GM12874 (cell line): ENCODE results near the gene CEBPE.

Experiments
- CTCF ChIP-seq: IDR thresholded peaks from 2 replicates; pipeline ENCODE4 v1.5.1; 2011; ENCODE audit warnings: low read depth, mild to moderate bottlenecking, control low read depth, low read length, moderate library complexity; ENCODE audit not compliant: insufficient read depth

The CEBPE gene

GRCh38 chr14:23094666-23095195 lies 24.3 kb downstream of the CEBPE start, which contains the start of gene ACIN1:
Gene ACIN1, minus strand, starts transcription at chr14:23095136. Its CDS starts 24 bp downstream, at chr14:23095112.
- no peak for TF ChIP-seq CTCF

GRCh38 chr14:23093991-23094665 lies 24.9 kb downstream of the CEBPE start:
- peak; percentile 29; the same call in 1 of the 2 replicates for TF ChIP-seq CTCF

DNA sequence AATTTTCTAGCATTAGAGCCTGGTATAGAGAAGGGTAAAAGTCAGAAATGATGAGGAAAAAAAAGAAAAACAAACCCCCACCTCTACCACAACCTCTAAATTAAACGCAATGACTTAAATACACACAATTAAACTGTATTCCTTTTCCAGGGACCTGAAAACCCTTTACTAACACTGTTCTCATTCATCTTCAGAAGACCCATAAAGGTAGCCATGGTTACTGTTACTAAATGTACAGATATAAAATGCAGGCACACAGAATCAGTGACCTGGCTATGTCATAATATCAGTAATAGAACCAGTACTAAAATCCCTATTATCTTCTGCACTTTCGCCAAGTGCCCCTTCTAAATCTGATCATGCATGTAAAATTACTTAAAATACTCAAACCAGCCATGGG lies 25.5 kb downstream of the CEBPE start:
- no peak for TF ChIP-seq CTCF

- no peak for TF ChIP-seq CTCF
Measured at GRCh38 chr14:23093104-23093503, 26.0 kb downstream of the CEBPE start.

- TF ChIP-seq CTCF: no peak
Measured at GRCh38 chr14:23091294-23092225, 27.5 kb downstream of the CEBPE start.

GRCh38 chr14:23090254-23090636 lies 28.8 kb downstream of the CEBPE start:
- no peak for TF ChIP-seq CTCF
